GM12875 (cell line): ENCODE data around the gene DCLRE1A.
"Not testable (repeated sequence)": the region's sequence is repeated elsewhere in the genome, so short reads cannot be mapped to it uniquely, and the experiment has no call there.

Source experiments
- H3K4me3 ChIP-seq: one replicate; pipeline ENCODE4 v1.5.1; 2011; ENCODE audit warnings: low read depth, low read length, control low read depth
- CTCF ChIP-seq: IDR thresholded peaks from 2 replicates; pipeline ENCODE4 v1.5.1; 2011; ENCODE audit warnings: low read depth, mild to moderate bottlenecking, control low read depth, inconsistent platforms, low read length, moderate library complexity, borderline replicate concordance; ENCODE audit not compliant: insufficient read depth

The DCLRE1A gene

DNA sequence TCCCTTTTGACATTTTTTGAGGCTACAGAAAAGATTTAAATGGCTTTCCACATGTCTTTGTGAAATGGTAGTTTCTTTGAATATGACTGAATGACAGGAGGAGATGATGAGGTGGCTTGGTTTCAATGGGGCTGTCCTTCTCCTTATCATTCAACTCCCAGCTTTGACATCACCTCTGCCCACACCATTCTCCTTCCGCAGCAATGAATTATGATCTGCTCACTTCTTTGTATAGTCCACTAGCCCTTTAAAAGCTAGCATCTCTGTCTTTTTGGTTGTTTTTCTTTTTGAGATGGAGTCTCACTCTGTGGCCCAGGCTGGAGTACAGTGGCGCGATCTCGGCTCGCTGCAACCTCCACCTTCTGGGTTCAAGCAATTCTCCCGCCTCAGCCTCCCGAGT, 31.7 kb downstream of the DCLRE1A start:
- no peak overlapping the region for H3K4me3 ChIP-seq
- TF ChIP-seq CTCF, result no peak

DNA sequence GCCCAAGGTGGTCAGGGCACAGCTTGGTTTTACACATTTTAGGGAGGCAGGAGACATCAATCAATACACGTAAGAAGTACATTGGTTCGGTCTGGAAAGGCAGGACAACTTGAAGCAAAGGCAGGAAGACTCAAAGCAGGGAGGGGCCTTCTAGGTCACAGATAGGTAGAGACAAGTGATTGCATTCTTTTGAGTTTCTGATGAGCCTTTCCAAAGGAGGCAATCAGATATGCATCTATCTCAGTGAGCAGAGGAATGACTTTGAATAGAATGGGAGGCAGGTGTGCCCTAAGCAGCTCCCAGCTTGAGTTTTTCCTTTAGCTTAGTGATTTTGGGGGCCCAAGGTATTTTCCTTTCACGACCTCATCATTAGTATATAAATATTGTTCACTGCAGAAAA, 32.6 kb downstream of the DCLRE1A start:
- H3K4me3 ChIP-seq, result not testable (repeated sequence)

- TF ChIP-seq CTCF, result no peak; the same call in 1 of the 2 replicates
- H3K4me3 ChIP-seq, result no peak overlapping the region
Observed at GRCh38 chr10:113820507-113820906, 33.4 kb downstream of the DCLRE1A start.

GRCh38 chr10:113819989-113820388, 33.9 kb downstream of the DCLRE1A start:
- no peak for TF ChIP-seq CTCF
- H3K4me3 ChIP-seq, result no peak overlapping the region

GRCh38 chr10:113814700-113815099, 39.2 kb downstream of the DCLRE1A start:
- H3K4me3 ChIP-seq, result not testable (repeated sequence)

DNA sequence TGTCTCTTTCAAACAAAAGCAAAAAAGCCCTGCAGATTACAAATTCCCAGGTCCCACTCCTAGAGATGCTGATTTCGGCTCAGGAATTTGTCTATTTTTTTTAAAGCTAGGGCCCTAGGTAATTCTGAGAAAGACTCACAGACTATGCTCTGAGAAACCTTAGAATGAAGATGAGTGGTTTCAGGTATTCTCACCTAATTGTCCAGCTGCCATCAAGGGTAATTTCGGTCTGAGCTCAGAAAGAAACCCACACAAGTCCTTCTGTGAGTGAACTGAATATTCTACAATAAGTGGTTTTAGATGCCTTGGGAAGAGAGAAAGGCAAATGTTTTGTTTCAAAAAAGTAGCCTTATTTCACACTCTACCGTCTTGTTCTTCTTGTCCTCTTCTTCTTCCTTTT, 45.7 kb downstream of the DCLRE1A start:
- TF ChIP-seq CTCF, result no peak

GRCh38 chr10:113806503-113806902, 47.4 kb downstream of the DCLRE1A start:
- H3K4me3 ChIP-seq, result no peak overlapping the region
- no peak for TF ChIP-seq CTCF

More for the DNA sequence above, 45.7 kb downstream of the DCLRE1A start:
- no peak overlapping the region for H3K4me3 ChIP-seq

- no peak overlapping the region for H3K4me3 ChIP-seq
- no peak for TF ChIP-seq CTCF
Observed at GRCh38 chr10:113802997-113803396, 50.9 kb downstream of the DCLRE1A start.
